GM12878 (cell line): Measurements from ENCODE around the gene ADGRB2. TPM values are rescaled to one million over a fixed set of nuclear protein-coding genes. Genes with fewer than 3 reads are reported as not detected.

Experiments
- ATAC-seq: fragments of 200-7000 bp; cut with Tn5 transposase; 3 replicates; pipeline ENCODE4 v1.9.1; 2020; ENCODE audit warnings: mild to moderate bottlenecking, moderate library complexity
- BruUV-seq: library from RNA; stranded (reverse); fragments of 400-500 nt; replicated peaks from 2 replicates; lab custom pipeline; 2021; lab: Mats Ljungman, UMichigan
- CTCF ChIA-PET: fragments of 300-600 bp; sonication (Branson Sonifier 250); formaldehyde crosslinking; extraction: SDS; loops from one replicate; lab custom pipeline; 2021; ENCODE audit warnings: inconsistent platforms; lab: Yijun Ruan, JAX
- POLR2A ChIA-PET: fragments of 350-600 bp; formaldehyde crosslinking; extraction: SDS; loops from one replicate; lab custom pipeline; 2021; ENCODE audit warnings: inconsistent platforms; lab: Charles Lee
- RAD21 ChIA-PET: fragments of 300-600 bp; sonication (Branson Sonifier 250); formaldehyde crosslinking; loops from one replicate; lab custom pipeline; 2023; ENCODE audit warnings: antibody characterized with exemption; ENCODE audit not compliant: unreplicated experiment; lab: Charles Lee
- SMC1A ChIA-PET: fragments of 300-600 bp; sonication (Branson Sonifier 250); formaldehyde crosslinking; loops from one replicate; lab custom pipeline; 2023; ENCODE audit not compliant: unreplicated experiment, uncharacterized antibody; lab: Charles Lee
- DNase-seq: peaks from one replicate; pipeline ENCODE4 v3.0.0-alpha.2; 2011; ENCODE audit warnings: low read depth, low spot score
- FAIRE-seq: peaks from 3 replicates; lab custom pipeline; 2011; peaks lifted over from hg19 to GRCh38; lab: Jason Lieb, UNC
- H2AFZ ChIP-seq: 2 replicates; pipeline ENCODE4 v1.6.0; 2011; ENCODE audit warnings: low read depth, low read length, control low read depth; ENCODE audit not compliant: control insufficient read depth
- H3K27ac ChIP-seq: 2 replicates; pipeline ENCODE4 v1.5.1; 2011; ENCODE audit warnings: control low read depth; ENCODE audit not compliant: control insufficient read depth, insufficient read depth
- H3K27me3 ChIP-seq, 2 experiments: replicated peaks in 1 of 2; 2 replicates each; pipeline versions ENCODE4 v1.6.0 to v1.6.1; 2011; ENCODE audit warnings: low read length in 1 of 2; ENCODE audit not compliant: control insufficient read depth in 2 of 2, insufficient read depth in 2 of 2
- H3K36me3 ChIP-seq, 2 experiments: 2 replicates each; pipeline ENCODE4 v1.5.1; 2011; ENCODE audit warnings: low read length in 1 of 2; ENCODE audit not compliant: control insufficient read depth in 2 of 2, insufficient read depth in 2 of 2
- H3K4me1 ChIP-seq: 2 replicates; pipeline ENCODE4 v1.6.1; 2011; ENCODE audit warnings: mild to moderate bottlenecking, low read length, moderate library complexity, mixed read lengths; ENCODE audit not compliant: control insufficient read depth, insufficient read depth
- H3K4me2 ChIP-seq: 2 replicates; pipeline ENCODE4 v1.6.0; 2011; ENCODE audit warnings: control low read depth; ENCODE audit not compliant: control insufficient read depth, insufficient read depth
- H3K4me3 ChIP-seq: fragments of 200-600 bp; sonication (generic); 2 replicates; pipeline ENCODE4 v1.5.1; 2016
- H3K79me2 ChIP-seq: 2 replicates; pipeline ENCODE4 v1.6.0; 2011; ENCODE audit warnings: low read length; ENCODE audit not compliant: control insufficient read depth, insufficient read depth
- H3K9ac ChIP-seq: 2 replicates; pipeline ENCODE4 v1.8.0; 2011; ENCODE audit warnings: low read length, control low read depth, mixed read lengths; ENCODE audit not compliant: control insufficient read depth, insufficient read depth
- H3K9me3 ChIP-seq: replicated peaks from 3 replicates; pipeline ENCODE4 v1.5.1; 2011; ENCODE audit warnings: mild to moderate bottlenecking, low read length; ENCODE audit not compliant: control insufficient read depth, insufficient read depth
- H4K20me1 ChIP-seq: 2 replicates; pipeline ENCODE4 v1.6.0; 2011; ENCODE audit not compliant: control insufficient read depth, insufficient read depth
- ATF7 ChIP-seq: fragments of 450-650 bp; IDR thresholded peaks from 2 replicates; pipeline ENCODE4 v1.6.1; 2016; ENCODE audit warnings: low read depth, mild to moderate bottlenecking
- BMI1 ChIP-seq: fragments of 450-650 bp; IDR thresholded peaks from 2 replicates; pipeline ENCODE4 v1.6.1; 2016; ENCODE audit warnings: mild to moderate bottlenecking, moderate library complexity, borderline replicate concordance
- CREB1 ChIP-seq: IDR thresholded peaks from 2 replicates; pipeline ENCODE4 v1.6.1; 2012; ENCODE audit warnings: low read depth, mild to moderate bottlenecking, inconsistent platforms
- DPF2 ChIP-seq: fragments of 450-650 bp; IDR thresholded peaks from 2 replicates; pipeline ENCODE4 v1.6.1; 2017; ENCODE audit warnings: mild to moderate bottlenecking
- E2F4 ChIP-seq: IDR thresholded peaks from 2 replicates; pipeline ENCODE4 v1.6.1; 2012; ENCODE audit warnings: low read depth, low read length, improper control_type of control experiment
- ETV6 ChIP-seq, 2 experiments: fragments of 450-650 bp in 1 of 2; IDR thresholded peaks in 1 of 2; conservative IDR thresholded peaks in 1 of 2; 2 replicates each; pipeline ENCODE4 v1.6.1; 2014; ENCODE audit warnings: antibody characterized with exemption in 1 of 2, borderline replicate concordance in 1 of 2, low read depth in 1 of 2, mild to moderate bottlenecking in 1 of 2, moderate library complexity in 1 of 2
- HDGF ChIP-seq: fragments of 450-650 bp; IDR thresholded peaks from 2 replicates; pipeline ENCODE4 v1.6.1; 2016; ENCODE audit warnings: antibody characterized with exemption
- JUNB ChIP-seq: IDR thresholded peaks from 2 replicates; pipeline ENCODE4 v1.6.1; 2016; ENCODE audit warnings: antibody characterized with exemption, mild to moderate bottlenecking
- MTA3 ChIP-seq: IDR thresholded peaks from 2 replicates; pipeline ENCODE4 v1.6.1; 2012; ENCODE audit warnings: low read length, inconsistent platforms, borderline replicate concordance
- NFXL1 ChIP-seq: fragments of 450-650 bp; IDR thresholded peaks from 2 replicates; pipeline ENCODE4 v1.6.1; 2017; ENCODE audit warnings: antibody characterized with exemption, mild to moderate bottlenecking, borderline replicate concordance
- POLR2A ChIP-seq: IDR thresholded peaks from 2 replicates; pipeline ENCODE4 v1.6.1; 2011; ENCODE audit warnings: low read depth, mild to moderate bottlenecking, low read length
- REST ChIP-seq: IDR thresholded peaks from 2 replicates; pipeline ENCODE4 v1.6.1; 2012; ENCODE audit warnings: mild to moderate bottlenecking, low read depth, low read length
- SREBF1 ChIP-seq: IDR thresholded peaks from 2 replicates; pipeline ENCODE4 v1.6.1; 2012; ENCODE audit warnings: mild to moderate bottlenecking, low read length
- TARDBP ChIP-seq: IDR thresholded peaks from 2 replicates; pipeline ENCODE4 v1.6.1; 2016; ENCODE audit warnings: borderline replicate concordance
- TCF12 ChIP-seq: IDR thresholded peaks from 2 replicates; pipeline ENCODE4 v1.6.1; 2011; ENCODE audit warnings: low read depth, mild to moderate bottlenecking, low read length
- TCF3 ChIP-seq: IDR thresholded peaks from 2 replicates; pipeline ENCODE4 v1.6.1; 2012; ENCODE audit warnings: low read depth, mild to moderate bottlenecking, low read length, borderline replicate concordance; ENCODE audit not compliant: insufficient read depth
- ZNF274 ChIP-seq: IDR thresholded peaks from one replicate; pipeline ENCODE4 v1.8.0; 2011; ENCODE audit not compliant: insufficient read length, insufficient read depth
- ZNF384 ChIP-seq: IDR thresholded peaks from 2 replicates; pipeline ENCODE4 v1.6.1; 2012; ENCODE audit warnings: low read depth, mild to moderate bottlenecking, low read length, improper control_type of control experiment, borderline replicate concordance
- ZSCAN29 ChIP-seq: fragments of 450-650 bp; IDR thresholded peaks from 2 replicates; pipeline ENCODE4 v1.6.1; 2017; ENCODE audit warnings: mild to moderate bottlenecking, moderate library complexity
- WGBS: methylation state at CpG from one replicate; pipeline ENCODE4 v1.1.6; 2016; ENCODE audit warnings: low lambda C conversion rate; ENCODE audit not compliant: insufficient replicate concordance, insufficient coverage; ENCODE audit errors: missing lambda C conversion rate; 5-methylcytosine and 5-hydroxymethylcytosine counted together
- in situ Hi-C: fragments of 300-500 bp; cut with MboI; formaldehyde crosslinking; loops from 9 replicates; pipeline ENCODE4 v1.14.3; 2018; ENCODE audit warnings: mixed read lengths
- intact Hi-C: fragments of 100-400 bp; cut with micrococcal nuclease; formaldehyde crosslinking; loops from one replicate; pipeline ENCODE4 v1.14.2; 2022; ENCODE audit not compliant: unreplicated experiment
- polyA plus RNA-seq, 11 experiments: library from polyadenylated mRNA; depleted of rRNA in 4 of 11; unstranded in 6 of 11; stranded (reverse) in 5 of 11; fragments of >200 nt; fragmentation: Nextera tagmentation in 4 of 11; fragmentation: Illumina TruSeq in 1 of 11; extraction: Ambion mirVana in 4 of 11; extraction: Trizol in 1 of 11; gene quantifications; 1 replicate in 1 of 11; 2 replicates in 10 of 11; pipeline versions ENCODE4 v1.2.1 to v1.2.3, GENCODE V29; 2011 to 2016; ENCODE audit warnings: inconsistent platforms in 2 of 11, missing spikeins in 2 of 11, low read depth in 1 of 11
- total RNA-seq, 4 experiments: library from RNA; depleted of rRNA in 3 of 4; stranded (reverse); fragments of >200 nt in 3 of 4; fragmentation: Illumina TruSeq in 1 of 4; extraction: Trizol in 1 of 4; gene quantifications; 2 replicates each; pipeline versions ENCODE4 v1.2.1 to v1.2.3, GENCODE V29; 2013 to 2021

ADGRB2 gene
- total and polyA plus RNA-seq, 10 of the 15 experiments (the other 5 are each of a cell fraction or from before 2014, with no cell fraction given), result 0.11 to 0.33 (median 0.18) TPM; not detected in 4

- TF ChIP-seq TCF3 (no peak), JUNB (no peak), HDGF (no peak), BMI1 (no peak), MTA3 (no peak), SREBF1 (no peak)
- TF ChIP-seq, all 136 proteins: peak for 0
These were observed 37.4 kb downstream of the ADGRB2 start (continued) for GRCh38 chr1:31726715-31727114.

GRCh38 chr1:31725777-31726535 is 38.2 kb downstream of the ADGRB2 start:
- Histone ChIP-seq H3K36me3 (no peaks in the 10 kb centered on the region), H3K79me2 (no peaks in the 10 kb centered on the region), H3K27me3 (peaks cover 0 to 3% of the 10 kb centered on the region in 2 experiments; a peak in 2 of 4 replicates), H4K20me1 (no peaks in the 10 kb centered on the region; the same call in 1 of the 2 replicates), H3K9ac (no peak overlapping the region), H2AFZ (no peak overlapping the region), H3K27ac (no peak overlapping the region), H3K4me3 (no peak overlapping the region), H3K9me3 (no peaks in the 10 kb centered on the region), H3K4me1 (no peaks in the 10 kb centered on the region), H3K4me2 (no peak overlapping the region)
- CTCF ChIA-PET, result interaction anchor here (2.0 kb wide), 1 partner anchor 19 kb away, joined by 6 read pairs; no protein-coding TSS in a partner anchor
- ATAC-seq, result no peak
- FAIRE-seq, result no peak
- SMC1A ChIA-PET, result no interaction called here
- BruUV-seq, result no TSS peak
- POLR2A ChIA-PET, result no interaction called here
- intact Hi-C loops, result no loop called here
- no peak for DNase-seq
- RAD21 ChIA-PET, result no interaction called here
- no peak for TF ChIP-seq DPF2
- TF ChIP-seq ETV6 (conservative IDR thresholded peaks at IDR 0.05 in 1 of 2, IDR thresholded peaks at IDR 0.05 in 1 of 2; ENCODE audit: borderline replicate concordance in 1 of 2, low read depth in 1 of 2), result no peak
- TF ChIP-seq SREBF1, result no peak
- no peak for TF ChIP-seq ZNF384
- no peak for TF ChIP-seq REST
- TF ChIP-seq CREB1, result no peak
- TF ChIP-seq TCF12, result no peak
- no peak for TF ChIP-seq POLR2A
- TF ChIP-seq E2F4, result no peak
- TF ChIP-seq TARDBP, result no peak
- TF ChIP-seq ZSCAN29, result no peak
- TF ChIP-seq ZNF274, result no peak
- TF ChIP-seq ATF7, result no peak
- TF ChIP-seq NFXL1, result no peak
- in situ Hi-C loops, result no loop called here
- 21% methylated on average over 11 of the region's 12 CpGs for WGBS
